NCI-H226 (cell line): ENCODE results near the gene GNG13.

Source experiments
- DNase-seq: peaks from one replicate; pipeline ENCODE4 v3.0.0-alpha.2; 2015

The GNG13 gene

GRCh38 chr16:813204-813915 lies 12.8 kb upstream of the GNG13 start:
- no peak for DNase-seq

- DNase-seq: no peak
Observed at GRCh38 chr16:808085-808386, 7.5 kb upstream of the GNG13 start.

GRCh38 chr16:807347-808084 lies 7.0 kb upstream of the GNG13 start:
- peak; percentile 69 for DNase-seq

DNA sequence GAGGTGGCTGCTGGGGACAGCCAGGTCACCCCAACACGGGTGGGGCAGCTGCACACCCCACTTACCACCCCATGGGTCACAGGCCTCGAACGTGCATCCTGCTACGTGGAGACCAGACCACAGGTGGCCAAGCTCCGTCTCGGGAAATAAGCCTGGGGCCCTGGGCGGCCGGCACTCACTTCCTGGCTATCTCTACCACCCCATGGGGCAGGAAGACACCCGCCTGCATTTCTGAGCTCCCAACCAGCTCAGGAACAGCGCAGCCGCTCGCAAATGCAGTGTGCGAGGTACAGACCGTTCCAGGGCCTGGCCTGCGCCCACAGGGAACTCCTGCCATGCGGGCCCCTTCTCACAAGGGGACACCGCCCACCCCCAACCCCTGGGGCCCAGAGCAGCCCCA lies 4.9 kb upstream of the GNG13 start:
- no peak for DNase-seq

DNA sequence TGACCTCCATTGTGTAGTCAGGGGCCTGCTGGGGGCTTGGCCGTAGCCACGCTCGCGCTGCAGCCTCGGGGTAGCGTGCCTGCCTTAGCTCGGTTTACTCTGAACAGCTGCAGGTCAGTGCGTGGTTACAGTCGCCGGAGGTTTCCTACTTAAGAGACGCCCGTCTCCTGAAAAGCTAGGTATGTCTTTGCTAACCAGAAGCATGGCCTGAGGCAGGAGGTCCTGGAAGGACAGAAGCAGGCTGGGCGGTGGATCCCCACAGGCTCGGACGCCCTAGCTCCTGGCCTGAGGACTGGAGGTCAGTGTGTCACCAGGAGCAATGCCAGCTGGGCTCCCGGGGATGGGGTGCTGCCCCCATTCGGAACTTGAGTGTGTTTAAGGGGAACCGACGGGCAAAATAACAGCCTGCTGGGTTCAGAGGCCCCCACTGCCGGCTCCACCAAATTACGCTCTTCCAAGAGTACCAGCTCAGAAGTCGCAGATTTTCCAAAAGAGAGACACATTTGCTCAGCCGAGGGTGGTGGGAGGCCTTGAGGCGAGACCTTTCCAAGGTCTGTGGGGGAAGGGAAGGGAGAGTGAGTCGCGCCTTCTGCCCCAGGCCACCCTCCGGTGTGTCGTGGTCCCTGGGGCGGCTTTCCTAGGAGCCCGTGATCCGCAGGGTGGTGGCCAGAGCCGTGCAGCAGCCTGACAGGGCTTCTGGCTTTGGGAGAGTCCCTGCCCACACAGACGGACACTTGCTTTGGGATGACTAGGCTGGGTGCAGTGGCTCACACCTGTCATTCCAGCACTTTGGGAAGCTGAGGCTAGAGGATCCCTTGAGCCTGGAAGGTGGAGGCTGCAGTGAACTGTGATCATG lies 3.9 kb upstream of the GNG13 start:
- no peak for DNase-seq

DNA sequence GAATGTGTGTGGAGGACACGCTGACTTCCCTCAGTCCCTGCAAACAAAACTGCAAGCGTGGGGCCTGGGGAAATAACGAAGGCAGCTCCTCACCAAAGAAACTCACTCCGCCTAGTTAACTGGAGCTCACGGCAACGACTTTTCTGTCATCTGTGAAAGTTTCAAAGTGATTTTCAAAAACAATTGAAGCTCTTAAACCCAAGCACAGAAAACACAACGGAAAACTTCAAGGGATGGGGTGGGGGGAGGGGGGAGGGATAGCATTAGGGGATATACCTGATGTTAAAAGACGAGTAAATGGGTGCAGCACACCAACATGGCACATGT lies 3.2 kb upstream of the GNG13 start:
- no peak for DNase-seq

GRCh38 chr16:802914-803753 lies 2.6 kb upstream of the GNG13 start:
- DNase-seq: no peak

GRCh38 chr16:802461-802860 lies 1.9 kb upstream of the GNG13 start:
- DNase-seq: no peak

GRCh38 chr16:801584-802363 lies 1.2 kb upstream of the GNG13 start:
- no peak for DNase-seq

DNA sequence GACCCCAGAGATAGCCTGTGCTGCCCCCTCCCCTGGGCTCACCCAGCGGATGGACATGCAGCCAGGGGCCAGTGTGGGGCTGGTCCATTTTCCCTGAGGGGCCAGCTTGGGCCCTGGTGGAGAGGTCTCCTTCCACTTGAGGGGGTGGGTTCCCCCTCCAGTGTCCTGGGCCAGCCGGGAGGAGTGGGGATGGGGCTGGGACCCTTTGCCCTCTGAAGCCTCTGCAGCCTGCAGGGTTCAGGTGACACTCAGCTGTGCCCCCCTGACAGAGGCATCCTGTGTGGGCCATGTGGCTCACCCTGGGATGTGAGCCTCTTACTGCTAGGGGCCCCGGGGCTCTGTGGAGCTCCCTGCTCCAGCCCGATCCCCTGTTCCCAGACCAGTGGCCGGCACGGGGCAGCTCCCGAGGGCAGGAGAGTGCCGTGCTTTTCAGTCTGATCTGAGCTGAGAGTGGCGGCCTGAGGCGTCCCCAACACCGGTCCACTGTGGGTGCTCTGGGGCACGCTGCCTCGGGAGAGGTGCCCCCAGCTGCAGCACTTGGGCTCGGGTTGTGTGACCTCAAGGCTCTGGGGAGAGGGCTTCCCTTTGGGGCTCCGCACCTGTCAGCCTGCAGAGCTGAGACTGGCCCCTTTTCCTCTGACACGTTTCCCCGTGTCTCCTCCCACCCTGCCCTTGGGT lies 439 bp upstream of the GNG13 start:
- DNase-seq: no peak

- DNase-seq: no peak
Observed at GRCh38 chr16:799111-799947, 1.2 kb downstream of the GNG13 start.

DNA sequence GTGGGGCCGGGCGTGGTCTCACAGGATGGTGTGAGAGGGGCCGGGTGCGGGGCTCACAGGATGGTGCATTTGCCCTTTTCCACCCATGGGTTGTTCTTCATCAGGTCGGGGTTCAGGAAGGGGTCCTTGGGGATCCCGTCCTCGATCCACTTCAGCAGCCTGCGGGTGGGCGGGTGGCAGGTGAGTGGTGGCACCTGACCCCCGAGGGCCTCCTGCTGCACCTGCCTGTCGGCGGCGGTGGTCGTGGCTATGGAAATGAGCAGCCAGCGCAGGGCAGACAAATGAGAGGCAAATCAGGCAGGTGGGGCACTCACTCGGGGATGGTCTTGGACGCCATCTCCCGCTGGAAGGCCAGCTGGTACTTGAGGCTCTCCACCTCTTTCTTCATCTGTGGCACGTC lies 1.9 kb downstream of the GNG13 start:
- no peak for DNase-seq

DNA sequence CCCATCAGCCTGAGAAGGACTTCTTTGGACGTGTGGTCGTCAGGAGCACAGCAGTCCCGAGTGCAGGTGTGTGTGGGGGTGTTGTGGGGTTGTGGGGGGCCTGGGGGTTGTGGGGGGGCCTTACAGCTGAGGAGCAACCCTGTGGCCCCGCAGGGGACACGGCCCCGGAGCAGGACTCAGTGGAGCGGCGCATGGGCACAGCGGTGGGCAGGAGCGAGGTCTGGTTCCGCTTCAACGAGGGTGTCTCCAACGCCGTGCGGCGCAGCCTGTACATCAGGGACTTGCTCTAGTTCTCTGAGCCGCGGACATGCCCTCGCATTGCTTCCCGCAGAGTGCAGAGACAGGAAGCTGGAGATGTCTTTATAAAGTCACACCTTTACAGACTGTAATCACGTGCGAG lies 2.8 kb downstream of the GNG13 start:
- DNase-seq: no peak

GRCh38 chr16:797120-797420 lies 3.5 kb downstream of the GNG13 start:
- no peak for DNase-seq

DNA sequence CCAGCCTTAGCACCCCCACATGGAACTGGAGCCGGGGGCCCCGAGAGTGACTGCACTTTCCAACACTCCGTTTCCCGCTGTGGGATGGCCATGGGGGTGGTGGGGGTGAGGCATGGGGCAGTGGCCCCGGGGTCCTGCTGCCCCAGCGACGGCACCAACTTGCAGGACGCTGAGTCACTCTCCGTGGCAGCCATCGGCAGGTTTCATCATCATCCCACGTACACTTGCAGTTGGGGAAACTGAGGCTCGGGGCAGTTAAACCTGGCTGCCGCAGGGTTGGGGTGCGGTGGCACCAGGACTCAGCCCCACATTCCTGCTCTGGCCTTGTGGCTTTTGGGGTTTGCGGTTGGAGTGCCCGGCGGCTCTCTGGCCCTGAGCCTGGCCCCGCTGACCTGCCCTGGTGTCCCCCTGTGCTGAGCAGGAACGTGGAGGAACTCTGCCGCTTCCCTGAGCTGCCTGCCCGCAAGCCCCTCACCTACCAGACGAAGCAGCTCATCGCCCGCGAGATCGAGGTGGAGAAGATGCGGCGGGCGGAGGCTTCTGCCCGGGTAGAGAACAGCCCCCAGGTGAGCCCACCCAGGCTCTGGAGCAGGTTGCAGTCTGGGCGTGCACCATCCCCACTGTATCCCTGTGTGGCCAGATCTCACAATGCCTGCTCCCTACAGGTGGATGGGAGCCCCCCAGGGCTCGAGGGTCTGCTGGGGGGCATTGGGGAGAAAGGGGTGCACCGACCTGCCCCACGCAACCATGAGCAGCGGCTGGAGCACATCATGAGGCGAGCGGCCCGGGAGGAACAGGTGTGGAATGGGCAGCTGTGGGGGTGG lies 4.0 kb downstream of the GNG13 start:
- DNase-seq: no peak

DNA sequence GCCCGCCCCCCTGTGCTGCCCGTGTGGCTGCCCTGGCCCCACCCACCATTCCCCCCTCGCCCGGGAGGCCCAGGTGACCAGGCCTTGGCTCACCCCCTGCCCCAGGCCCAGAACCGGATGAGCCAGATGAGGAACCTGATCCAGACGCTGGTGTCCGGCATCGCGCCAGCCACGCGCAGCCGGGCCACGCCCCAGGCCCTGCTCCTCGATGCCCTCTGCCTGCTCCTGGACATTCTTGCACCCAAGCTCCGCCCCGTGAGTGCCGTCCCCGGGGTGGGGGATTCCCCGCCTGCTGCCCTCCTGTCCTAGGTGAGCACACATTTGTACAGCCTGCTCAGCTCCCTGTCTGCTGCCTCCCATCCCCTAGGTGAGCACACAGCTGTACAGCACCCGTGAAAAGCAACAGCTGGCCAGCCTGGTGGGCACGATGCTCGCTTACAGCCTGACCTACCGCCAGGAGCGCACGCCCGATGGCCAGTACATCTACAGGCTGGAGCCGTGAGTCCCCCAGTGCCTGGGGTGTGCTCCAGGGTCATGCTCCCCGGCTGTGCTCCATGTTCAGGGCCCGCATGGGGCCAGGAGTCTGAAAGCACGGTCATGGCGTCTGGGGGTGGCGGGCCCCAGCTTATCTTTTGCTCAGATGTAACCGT lies 4.8 kb downstream of the GNG13 start:
- peak; percentile 58 for DNase-seq

DNA sequence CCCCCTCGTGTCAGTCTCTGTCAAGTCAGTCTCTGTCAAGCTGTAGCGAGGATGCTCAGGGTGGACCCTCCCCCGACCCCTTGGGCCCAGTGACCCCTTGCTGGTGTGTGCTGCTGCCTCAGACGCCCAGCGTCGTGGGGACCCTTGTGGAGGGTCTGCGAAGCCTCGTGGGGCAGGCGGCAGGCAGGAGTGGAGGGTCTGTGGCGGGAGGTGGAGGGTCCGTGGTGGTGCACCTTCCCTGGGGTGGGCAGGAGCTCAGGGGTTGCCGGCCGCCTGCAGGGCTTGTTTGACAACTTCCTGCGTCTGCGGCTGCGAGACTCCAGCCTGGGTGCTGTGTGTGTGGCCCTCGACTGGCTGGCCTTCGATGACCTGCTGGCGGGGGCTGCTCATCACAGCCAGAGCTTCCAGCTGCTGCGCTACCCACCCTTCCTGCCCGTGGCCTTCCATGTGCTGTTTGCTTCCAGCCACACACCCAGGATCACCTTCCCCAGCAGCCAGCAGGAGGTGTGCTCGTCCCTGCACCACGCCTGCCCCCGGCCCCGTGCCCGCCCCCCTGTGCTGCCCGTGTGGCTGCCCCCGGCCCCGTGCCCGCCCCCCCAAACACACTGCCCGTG lies 5.6 kb downstream of the GNG13 start:
- DNase-seq: no peak

DNA sequence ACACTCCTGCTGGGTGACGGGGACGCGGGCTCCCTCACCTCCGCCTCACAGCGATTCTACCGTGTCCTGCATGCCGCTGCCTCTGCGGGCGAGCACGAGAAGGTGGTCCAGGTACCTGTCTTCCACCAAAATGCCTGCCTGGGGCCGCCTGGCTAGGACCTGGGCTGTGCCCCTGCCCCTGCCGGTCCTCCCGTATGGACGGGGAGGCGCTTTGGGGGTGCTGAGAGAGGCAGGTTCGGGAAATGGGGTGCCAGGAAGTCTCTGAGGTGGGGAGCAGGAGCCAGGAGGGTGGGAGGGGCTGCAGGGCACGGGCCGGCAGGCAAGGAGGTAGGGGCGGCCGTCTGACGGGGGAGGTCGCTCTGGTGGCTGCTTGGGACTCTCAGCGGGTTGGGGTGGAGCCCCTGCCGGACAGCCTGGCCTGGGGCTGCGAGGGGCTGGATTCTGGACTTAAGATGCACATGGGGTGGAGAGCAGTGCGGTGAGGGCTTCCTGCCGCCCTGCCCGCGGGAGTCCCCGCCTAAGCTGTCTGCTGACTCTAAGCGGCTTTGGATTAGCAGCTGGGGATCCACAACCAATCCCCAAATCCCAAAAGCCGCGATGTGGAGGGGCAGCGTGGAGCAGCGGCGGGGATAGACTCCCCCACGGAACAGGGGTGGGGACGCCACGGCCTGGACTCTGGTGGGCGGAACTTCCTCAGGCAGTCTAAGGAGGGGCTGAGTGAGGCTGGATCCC lies 6.3 kb downstream of the GNG13 start:
- no peak for DNase-seq
